Measurements from ENCODE around the gene JAKMIP3. TPM values are rescaled to one million over a fixed set of nuclear protein-coding genes. Genes with fewer than 3 reads are reported as not detected.

The JAKMIP3 gene
- total and polyA plus RNA-seq, 10 of the 15 experiments (the other 5 are each of a cell fraction or from before 2014, with no cell fraction given): 0.01 TPM; not detected in 7

- intact Hi-C loops (cut with micrococcal nuclease; ENCODE audit: unreplicated experiment) (no loop called here), in situ Hi-C loops (cut with MboI) (no loop called here)
- 57% methylated on average over 22 of the region's 22 CpGs for WGBS (ENCODE audit: insufficient coverage, insufficient replicate concordance, low lambda C conversion rate, missing lambda C conversion rate)
- Histone ChIP-seq H4K20me1 (ENCODE audit: control insufficient read depth, insufficient read depth) (no peaks in the 10 kb centered on the region), H3K4me3 (no peak overlapping the region), H3K36me3 (ENCODE audit: control insufficient read depth in 2 of 2, insufficient read depth in 2 of 2, low read length in 1 of 2) (no peaks in the 10 kb centered on the region), H3K9me3 (replicated peaks; ENCODE audit: control insufficient read depth, insufficient read depth, low read length) (no peaks in the 10 kb centered on the region), H3K27ac (ENCODE audit: control insufficient read depth, insufficient read depth) (no peak overlapping the region), H3K4me2 (ENCODE audit: control insufficient read depth, insufficient read depth) (no peak overlapping the region), H3K79me2 (ENCODE audit: control insufficient read depth, insufficient read depth, low read length) (no peaks in the 10 kb centered on the region), H3K27me3 (replicated peaks in 1 of 2; ENCODE audit: control insufficient read depth in 2 of 2, insufficient read depth in 2 of 2, low read length in 1 of 2) (no peaks in the 10 kb centered on the region), H2AFZ (ENCODE audit: control insufficient read depth, low read depth, low read length) (no peak overlapping the region), H3K4me1 (ENCODE audit: control insufficient read depth, insufficient read depth, low read length) (no peaks in the 10 kb centered on the region), H3K9ac (ENCODE audit: control insufficient read depth, insufficient read depth, low read length) (no peak overlapping the region)
- CTCF ChIA-PET: no interaction called here
- FAIRE-seq (no peak), DNase-seq (ENCODE audit: low read depth, low spot score) (no peak), ATAC-seq (no peak)
- RAD21 ChIA-PET (ENCODE audit: unreplicated experiment): no interaction called here
- POLR2A ChIA-PET: no interaction called here
- SMC1A ChIA-PET (ENCODE audit: uncharacterized antibody, unreplicated experiment): no interaction called here
- no TSS peak for BruUV-seq (replicated peaks)
- TF ChIP-seq EP300 (IDR thresholded peaks at IDR 0.05; ENCODE audit: borderline replicate concordance in 1 of 2, control insufficient read depth in 1 of 2, low read depth in 2 of 2, low read length in 2 of 2) (no peak), ATF3 (IDR thresholded peaks at IDR 0.05; ENCODE audit: borderline replicate concordance, extremely low read depth, low read depth, low read length) (no peak), REST (IDR thresholded peaks at IDR 0.05; ENCODE audit: low read depth, low read length) (no peak), TBL1XR1 (IDR thresholded peaks at IDR 0.05; ENCODE audit: low read depth, low read length) (no peak)
Observed at GRCh38 chr10:132096863-132097478, 31.2 kb downstream of the JAKMIP3 start.

All from GM12878 (cell line).